Right lung (tissue), 5 donors: ENCODE data around the gene FAH. TPM values are rescaled to one million over a fixed set of nuclear protein-coding genes. Genes with fewer than 3 reads are reported as not detected.
A peak's percentile ranks its signal among the peaks of the same experiment; 100 is the strongest.

ENCODE experiments used
- DNase-seq, 2 donors: peaks; one replicate each; pipeline ENCODE4 v3.0.0-alpha.2; 2013
- polyA plus RNA-seq, 5 donors: library from polyadenylated mRNA; unstranded; fragments of 120-200 nt; gene quantifications; one replicate each; pipeline versions ENCODE4 v1.2.1 to v1.2.3, GENCODE V29; 2013; ENCODE audit warnings: inconsistent platforms in 1 of 5, low replicate concordance in 1 of 5; ENCODE audit not compliant: insufficient read length in 5 of 5, insufficient read depth in 1 of 5

Gene FAH
- polyA plus RNA-seq, 5 donors, result 47.6 to 54.1 (median 53.1) TPM

DNA sequence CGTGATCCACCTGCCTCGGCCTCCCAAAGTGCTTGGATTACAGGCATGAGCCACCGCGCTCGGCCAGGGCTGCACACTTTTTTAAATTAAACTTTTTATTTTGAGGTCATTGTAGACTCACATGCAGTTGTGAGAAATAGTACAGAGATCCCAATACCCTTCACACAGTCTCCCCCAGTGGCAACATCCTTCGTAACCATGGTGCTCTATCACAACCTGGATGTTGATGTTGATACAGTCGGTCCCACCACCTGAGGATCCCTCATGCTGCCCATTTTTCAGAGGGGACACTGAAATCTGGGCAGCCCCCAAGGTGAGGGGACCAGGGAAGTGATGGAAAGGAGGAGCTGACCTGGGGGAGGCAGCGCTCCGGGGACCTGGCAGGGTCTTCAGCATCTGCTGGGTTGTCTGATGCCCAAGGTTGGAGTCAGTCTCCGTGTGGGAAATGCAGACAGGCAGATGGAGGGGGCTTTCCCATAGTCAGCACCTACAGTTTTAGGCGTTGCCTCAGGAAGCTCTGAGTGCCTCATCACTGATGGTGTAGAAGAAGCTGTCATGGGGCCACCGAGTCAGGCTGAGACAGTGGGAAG lies 17.1 kb downstream of the FAH start:
- no peak for DNase-seq

DNA sequence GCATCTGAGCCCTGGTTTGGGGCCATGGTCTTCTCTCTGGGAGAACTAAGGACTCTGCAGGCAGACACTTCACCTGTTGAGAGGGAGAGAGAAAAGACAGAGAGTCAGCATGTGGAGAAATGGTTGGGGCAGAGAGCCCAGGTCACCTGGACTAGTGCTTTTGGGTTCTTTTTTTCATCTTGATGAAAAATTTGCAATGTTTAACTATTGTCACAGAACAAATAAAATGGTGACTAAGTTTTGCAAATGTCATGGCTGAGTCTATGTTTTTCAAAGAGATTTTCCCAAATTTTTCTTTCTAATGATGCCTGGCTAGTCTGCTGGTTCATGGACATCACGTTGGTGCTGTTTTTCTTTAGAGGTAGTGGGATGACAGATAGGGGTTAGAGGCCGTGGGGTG lies 17.8 kb downstream of the FAH start:
- no peak for DNase-seq

DNA sequence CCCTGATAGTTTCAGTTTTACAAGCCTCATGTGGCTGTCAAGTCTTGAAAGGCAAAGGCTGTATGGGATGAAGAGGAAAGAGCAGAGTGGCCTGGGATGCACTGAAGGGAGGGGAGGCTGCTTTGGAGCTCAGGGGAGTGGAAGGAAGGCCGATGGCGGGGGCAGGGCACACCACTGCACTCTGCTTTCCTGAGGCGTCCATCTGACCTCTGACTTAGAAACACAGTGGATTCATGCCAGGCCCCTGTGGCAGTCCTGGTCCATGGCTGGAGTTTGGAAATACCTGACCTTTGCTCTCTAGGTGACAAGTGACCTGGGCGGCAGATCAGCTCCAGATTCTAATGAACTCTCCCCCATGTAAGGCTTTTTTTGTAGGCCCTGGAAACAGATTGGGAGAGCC lies 19.0 kb downstream of the FAH start:
- DNase-seq, result no peak

DNA sequence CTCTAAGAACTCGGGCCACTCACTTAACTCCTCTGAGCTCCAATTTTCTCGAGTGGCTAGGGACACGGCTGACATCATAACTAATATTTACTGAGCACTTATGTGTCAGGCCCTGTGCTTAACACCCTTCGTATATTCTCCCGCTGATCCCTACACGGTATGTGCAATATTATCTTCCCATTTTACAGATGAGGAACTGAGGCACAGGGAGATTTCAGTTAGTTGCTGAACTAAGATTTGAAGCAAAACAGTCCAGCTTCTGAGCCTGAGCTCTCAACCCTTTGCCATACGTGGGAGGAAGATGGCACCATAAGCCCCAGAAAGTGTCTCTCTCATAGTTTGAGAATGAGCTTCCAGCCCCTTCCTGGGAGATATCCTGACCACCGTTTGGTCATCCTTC lies 19.6 kb downstream of the FAH start:
- no peak for DNase-seq

DNA sequence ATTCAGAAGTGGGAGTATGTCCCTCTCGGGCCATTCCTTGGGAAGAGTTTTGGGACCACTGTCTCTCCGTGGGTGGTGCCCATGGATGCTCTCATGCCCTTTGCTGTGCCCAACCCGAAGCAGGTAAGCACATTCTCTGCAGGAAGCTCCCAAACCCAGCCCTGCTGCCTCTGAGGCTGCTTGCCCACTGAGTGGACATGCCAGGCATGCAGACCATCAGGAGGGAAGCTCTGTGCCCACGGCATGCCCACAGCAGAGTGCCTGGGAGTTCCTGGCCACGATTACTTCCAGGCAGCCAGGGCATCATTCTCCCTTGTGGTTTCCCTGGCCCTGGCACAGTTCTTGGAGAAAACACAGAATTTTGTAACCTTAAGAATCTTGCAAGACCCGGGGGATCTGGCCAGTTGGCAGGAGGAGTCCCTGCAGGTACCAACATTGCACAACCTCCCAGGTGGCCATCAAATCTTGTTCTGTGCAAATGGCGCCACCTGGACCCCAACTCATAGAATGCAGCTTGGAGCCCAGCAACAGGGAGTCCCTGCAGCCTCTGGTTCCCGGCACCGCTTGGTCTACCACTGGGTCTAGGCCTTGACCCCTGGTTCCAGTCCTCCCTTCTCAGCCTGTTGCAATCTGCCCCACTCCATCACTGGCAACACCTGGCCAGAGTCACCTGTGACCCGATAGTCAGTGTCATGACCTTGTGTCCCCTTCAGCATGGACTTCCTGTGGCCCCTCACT lies 20.4 kb downstream of the FAH start:
- DNase-seq, result peak in 1 of 2 donors; percentile 52

DNA sequence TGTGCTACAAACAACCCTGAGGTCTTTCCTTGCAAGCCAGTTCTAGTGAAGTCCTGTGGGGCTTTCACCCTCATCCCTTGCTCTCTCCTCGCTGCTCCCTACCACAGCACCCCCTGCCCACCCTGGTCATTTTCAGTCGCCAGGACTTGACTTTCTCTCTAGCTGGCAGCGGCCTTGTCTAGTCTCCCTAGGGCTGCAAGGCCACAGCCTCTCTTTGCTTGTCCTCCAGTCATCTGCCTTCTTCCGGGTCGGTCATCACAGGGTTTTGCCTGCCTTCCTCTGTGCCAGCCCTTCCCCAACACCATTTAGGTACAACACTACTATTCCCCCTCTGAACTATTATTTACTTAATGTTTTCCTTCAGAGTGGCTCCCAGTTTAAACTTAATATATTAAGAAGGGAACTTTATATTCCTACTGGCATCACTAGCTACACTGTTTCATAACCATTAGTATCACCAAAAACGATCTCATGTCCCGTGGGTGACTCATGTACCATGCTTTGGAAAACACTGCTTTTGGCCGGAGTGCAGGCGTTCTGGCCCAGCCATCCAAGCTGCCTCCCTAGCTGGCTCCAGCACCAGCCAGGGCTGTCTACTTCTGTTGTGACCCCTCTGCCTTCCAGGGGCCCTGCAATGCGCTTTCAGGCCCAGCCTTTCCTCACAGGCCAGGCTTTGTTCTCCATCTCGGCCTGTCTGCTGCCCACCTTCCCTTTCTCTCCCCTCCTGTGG lies 21.4 kb downstream of the FAH start:
- DNase-seq, result no peak

DNA sequence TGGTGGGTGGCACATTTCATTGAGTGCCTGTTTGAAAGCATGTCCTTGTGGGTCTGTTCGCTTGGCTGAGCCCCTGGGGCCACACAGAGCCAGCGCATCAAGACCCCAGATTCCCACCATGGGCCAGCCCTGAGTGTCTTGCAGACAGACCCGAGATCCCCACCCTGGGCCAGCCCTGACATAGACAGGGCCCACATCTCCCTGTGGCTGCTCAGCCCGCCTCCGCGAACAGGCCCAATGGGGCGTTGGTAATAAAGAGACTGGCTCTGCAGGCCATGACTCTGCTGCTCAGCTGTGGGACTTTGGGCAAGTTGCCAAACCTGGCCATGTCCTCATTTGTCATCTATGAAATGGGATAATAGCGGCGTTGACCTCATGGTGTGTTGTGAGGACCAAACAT lies 22.6 kb downstream of the FAH start:
- no peak for DNase-seq

DNA sequence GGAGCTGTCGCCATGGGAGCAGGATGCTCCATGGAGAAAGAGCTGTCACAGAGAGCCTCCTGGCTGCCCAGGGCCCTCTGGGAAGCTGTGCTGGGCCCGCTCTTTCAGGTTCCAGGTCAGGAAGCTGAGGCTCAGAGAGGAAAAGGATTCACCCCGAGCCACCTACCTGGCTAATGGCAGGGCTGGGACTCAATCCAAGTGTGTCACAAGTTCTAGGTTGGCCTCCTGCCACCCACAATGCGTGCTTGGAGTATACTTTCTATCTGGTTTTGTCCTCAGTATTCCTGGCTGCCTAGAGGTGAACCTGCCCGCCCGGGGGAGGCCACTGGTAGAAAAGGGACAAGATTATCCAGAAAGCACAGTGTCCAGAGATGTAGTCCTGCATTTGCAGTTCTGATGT lies 23.6 kb downstream of the FAH start:
- no peak for DNase-seq

DNA sequence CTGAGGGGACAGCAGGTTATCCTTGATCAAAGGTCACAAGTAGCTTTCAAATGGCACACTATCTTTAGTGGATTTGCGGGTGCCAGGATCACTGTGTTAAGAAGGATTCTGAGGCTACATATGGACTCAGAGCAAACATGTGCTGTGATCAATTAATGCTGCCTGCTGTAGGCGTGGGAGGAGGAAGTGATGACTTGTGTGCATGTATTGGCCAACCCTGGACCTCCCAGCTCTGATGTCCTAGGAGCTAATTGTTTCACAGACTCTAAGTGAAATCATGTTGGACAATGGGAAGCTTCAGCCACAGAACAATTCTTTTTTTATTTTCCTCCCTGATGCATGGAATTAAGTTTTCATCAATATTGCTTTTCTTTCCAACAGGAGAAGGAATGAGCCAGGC lies 24.4 kb downstream of the FAH start:
- DNase-seq, result no peak

DNA sequence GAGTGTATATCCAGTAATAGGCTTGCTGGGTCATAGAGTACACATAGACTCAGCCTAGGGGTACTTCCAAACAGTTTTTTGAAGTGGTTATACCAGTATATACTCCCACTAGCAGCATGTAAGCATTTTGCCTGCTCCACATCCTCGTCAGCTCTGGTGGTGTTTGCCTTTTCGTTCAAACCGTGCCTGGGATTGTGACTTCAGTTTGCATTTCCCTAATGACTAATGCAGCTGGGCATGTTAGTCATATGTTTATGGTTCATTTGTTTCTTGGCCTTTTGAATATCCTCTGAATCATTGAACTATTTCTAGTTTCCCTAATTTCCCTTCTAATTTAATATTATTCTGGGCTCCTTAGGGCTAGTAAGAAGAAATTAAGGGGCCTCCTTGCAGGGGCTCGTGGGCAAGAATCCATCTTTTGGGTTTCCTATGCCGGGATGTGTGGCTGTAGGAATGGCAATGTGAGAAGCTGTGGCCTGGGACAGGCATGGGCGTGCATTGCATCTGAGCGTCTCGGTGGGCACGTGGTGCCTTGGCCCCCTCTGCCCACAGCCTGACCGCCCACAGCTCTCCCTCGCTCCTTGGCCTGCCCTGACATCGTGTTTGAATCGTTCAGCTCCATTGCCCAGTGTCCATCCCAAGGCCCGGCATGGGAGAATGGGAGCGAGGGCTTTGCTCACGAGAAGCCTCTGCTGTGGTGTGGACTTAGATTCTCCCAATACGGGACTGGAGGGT lies 26.4 kb downstream of the FAH start:
- no peak for DNase-seq

DNA sequence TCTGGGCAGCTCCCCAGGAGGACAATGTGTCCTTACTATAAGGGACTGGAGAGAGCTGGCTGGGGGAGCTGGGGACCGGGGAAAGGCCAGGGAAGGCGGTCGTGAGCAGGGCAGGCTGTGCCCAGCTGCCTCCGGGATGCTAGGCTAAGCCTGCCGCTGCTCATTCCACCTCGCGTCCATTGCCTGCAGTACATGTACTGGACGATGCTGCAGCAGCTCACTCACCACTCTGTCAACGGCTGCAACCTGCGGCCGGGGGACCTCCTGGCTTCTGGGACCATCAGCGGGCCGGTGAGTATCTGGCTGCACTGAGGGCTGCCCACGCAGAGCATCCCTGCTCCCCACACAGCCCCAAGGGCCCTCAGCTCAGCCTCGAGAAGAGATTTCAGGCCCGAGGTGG lies 27.1 kb downstream of the FAH start:
- DNase-seq, result no peak

DNA sequence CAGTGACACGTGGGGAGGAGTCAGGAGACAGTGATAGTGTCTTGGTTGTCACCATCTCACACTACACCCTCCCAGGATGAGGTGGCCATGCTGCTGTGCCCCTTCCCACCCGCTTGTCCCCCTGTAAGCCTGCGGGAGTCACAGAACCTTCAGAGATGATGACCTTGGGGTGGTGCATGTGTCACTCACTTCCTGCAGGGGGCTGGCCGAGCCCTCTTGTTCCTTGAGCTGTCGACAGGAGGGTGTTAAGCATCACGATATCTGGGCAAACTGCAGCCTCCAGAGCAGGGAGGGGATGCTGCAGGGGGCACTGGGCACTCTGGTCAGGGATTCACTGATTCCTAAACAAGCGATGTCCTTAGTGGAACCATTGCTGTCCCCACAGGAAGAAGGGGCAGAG lies 27.7 kb downstream of the FAH start:
- DNase-seq, result no peak

DNA sequence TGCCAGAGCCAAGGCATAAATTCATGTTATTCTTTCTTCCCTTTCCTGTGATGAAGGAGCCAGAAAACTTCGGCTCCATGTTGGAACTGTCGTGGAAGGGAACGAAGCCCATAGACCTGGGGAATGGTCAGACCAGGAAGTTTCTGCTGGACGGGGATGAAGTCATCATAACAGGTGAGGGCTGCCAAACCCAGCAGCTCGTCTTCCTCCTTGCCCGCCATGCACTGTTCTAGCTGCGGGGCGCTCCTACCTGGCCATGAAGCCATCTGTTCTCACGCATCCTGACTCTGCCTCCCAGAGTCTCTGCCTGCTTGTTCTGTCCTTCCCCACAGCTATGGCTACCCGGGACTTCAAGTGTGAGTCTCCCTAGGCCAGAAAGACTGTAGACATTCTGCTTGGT lies 28.2 kb downstream of the FAH start:
- DNase-seq, result no peak

DNA sequence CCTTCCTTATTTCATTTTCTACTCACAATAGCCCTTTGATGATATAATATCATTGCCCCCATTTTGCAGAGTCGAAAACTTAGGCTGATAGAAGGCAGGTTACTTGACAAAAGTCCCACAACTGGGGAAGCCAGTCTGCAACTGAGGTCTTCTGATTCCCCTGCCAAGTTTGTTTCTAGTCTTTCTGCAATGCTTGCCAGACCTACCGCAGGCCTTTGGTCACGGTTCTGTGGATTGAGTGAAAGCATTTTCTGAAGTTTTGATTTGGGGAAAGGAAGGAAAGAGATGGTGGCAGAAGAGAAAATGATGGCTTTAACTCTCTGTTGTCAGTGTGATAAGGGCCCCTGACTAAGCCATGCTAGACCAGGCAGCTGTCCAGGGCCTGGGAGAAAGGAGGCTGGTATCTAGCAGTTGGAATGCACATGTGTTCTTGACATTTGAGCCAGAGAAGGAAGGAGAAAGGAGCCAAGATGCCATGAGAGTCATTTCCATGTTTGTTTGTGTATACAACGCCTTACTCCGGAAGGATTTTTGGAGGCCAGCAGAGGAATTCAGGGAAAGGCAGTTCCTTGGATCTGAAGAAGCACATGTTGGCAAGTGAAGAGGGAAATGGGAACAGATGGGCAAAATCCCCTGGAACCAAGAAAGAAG lies 29.9 kb downstream of the FAH start:
- peak; percentile 56 to 68 for DNase-seq

DNA sequence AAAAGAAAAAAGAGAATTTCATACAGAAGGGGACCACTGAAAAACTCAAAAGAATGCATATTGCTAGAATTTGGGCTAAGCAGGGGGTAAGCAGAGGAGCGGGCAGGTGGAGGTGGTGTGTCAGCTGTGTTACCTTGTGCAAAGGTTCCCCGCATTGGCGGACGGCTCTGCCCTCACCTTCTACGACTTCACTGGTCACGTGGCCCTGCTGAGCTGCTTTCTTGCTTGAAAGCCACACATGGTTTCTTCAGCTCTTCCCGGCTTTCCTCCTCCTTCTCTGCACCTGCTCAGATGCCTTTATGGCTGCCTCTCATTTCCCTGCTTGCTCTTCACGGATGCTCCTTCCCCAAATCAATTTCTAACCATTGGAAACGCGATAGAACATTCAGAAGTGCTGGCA lies 30.5 kb downstream of the FAH start:
- no peak for DNase-seq

DNA sequence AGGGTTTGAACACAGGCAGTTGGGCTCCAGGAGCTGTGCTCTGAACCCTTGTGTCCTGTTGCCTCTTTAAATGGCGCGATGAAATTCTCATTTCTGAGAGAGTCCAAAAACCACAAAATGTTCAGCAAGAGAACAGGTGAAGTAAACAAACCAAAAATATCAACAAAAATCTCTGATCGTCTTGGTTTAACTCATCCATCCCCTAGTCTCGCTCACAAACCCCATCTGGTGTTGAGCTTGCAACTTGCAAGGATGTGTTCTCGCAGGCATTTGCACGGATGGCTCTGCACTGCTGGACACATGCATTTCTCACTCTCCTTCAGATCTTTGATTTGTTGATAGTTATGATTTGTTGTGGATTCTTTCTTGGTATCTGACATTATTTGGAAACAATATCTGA lies 31.1 kb downstream of the FAH start:
- no peak for DNase-seq

DNA sequence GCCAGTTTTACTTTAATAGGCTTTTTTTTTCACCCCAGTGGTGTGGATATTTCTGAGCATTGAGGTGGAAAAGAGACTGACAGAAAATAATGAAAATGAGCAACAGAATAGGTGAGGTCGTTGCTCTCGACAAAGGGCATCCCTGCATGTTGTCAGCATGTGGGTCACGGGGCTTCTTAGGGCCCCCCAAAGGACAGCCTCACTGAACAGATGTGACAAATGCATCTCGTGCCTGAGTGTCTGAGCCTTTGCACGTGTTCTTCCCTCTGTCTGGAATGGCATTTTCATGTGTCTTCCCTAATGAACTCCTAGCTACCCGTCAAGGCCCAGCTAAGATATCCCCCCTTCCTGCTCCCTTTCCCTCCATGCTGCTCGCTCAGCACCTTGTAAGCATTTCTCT lies 31.8 kb downstream of the FAH start:
- DNase-seq, result no peak

DNA sequence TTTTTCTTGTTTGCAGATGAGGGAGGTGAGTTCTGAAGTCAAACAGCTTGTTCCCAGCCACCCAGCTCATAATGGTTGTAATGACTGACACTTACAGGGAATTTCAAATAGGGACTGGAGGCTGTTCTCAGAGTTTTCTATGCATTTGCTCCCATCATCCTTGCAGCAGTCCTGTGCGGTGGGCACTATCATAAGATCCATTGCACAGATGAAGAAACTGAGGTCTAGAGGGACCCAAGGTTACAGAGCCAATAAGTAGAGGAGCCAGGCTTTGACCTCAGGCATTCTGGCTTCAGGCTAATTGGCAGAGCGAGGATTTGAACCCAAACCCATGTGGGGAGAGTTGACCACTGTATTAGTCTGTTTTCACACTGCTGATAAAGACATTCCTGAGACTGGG lies 32.4 kb downstream of the FAH start:
- DNase-seq, result no peak

DNA sequence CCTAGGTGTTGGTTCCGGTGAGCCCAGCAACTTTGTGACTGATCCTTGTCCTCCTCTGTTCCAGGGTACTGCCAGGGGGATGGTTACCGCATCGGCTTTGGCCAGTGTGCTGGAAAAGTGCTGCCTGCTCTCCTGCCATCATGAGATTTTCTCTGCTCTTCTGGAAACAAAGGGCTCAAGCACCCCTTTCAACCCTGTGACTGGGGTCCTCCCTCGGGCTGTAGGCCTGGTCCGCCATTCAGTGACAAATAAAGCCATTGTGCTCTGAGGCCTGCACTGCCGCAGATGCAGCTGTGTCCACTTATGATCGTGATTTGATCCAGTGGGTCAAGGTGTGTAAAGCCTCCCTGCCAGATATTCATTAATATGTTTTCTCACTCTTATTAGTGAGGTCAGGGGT lies 33.3 kb downstream of the FAH start:
- no peak for DNase-seq

DNA sequence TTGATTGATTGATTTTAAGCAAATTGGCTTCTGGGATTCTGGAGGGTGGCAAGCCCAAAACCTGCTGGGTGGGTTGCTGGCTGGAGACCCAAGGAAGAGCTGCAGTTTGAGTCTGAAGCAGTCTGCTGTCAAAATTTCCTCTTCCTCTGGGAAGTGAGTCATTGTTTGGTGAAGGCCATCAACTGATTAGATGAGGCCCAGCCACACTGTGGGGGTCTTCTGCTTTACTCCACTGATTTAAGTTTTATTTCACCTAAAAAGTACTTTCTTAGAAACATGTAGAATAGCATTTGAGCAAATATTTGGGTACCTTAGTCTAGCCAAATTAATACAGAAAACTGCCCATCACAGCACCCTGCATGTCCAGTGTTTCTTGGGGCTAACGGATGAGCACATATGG lies 33.8 kb downstream of the FAH start:
- no peak for DNase-seq

DNA sequence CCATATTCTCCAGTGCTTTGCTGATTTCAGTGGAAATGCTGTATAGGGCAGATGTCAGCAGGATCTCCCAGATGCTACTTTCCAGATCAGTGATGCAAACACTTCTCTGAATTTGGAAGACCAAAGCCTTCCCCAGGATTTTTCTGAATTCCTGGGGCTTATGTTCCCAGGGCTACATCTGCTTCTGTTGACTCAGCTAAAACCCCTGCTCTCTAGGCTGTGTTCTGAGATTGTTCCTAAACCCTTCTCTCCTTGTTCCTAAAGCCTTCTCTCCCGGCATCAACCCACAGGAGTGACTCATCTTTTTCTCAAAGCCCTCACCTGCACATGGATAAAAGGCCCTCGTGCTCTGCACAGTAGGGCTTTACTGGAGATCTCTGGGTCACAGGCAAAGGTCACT lies 35.5 kb downstream of the FAH start:
- DNase-seq, result no peak

DNA sequence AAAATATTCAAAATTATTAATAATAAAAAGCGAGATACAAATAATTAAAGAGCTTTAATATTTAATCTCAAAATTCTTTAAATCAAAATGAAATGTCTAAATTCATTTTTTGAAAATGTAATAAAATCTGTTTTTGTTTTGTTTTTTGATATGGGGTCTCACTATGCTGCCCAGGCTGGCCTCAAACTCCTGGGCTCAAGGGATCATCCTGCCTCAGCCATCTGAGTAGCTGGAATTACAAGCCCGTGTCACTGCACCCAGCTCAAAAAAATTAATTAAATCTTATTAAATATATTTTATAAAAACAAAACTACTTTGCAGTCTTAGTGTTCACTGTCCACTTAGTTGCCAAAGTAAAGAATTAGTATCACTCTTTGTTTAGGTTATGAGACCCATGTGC lies 38.4 kb downstream of the FAH start:
- no peak for DNase-seq
